A549 (cell line): ENCODE results near the gene RHOF. TPM values are rescaled to one million over a fixed set of nuclear protein-coding genes. Genes with fewer than 3 reads are reported as not detected.

Experiments
- ATAC-seq, 2 experiments: fragments of 200-7000 bp in 1 of 2; fragments of >200 bp in 1 of 2; cut with Nextera tagmentation in 1 of 2; cut with Tn5 transposase in 1 of 2; 3 replicates each; pipeline versions ENCODE4 v1.8.0 to v1.9.1; 2018 to 2020; ENCODE audit warnings: mild to moderate bottlenecking in 1 of 2, moderate library complexity in 1 of 2
- CTCF ChIA-PET: fragments of 300-600 bp; sonication (Branson Sonifier 250); formaldehyde crosslinking; extraction: SDS; loops from one replicate; lab custom pipeline; 2021; ENCODE audit warnings: antibody characterized with exemption, inconsistent platforms; lab: Yijun Ruan, JAX
- POLR2A ChIA-PET: fragments of 350-600 bp; formaldehyde crosslinking; extraction: SDS; loops from one replicate; lab custom pipeline; 2021; ENCODE audit warnings: antibody characterized with exemption, inconsistent platforms; lab: Yijun Ruan, JAX
- DNase-seq, 2 experiments: peaks; one replicate each; pipeline versions ENCODE4 v3.0.0 to v3.0.0-alpha.2; 2011 to 2016; ENCODE audit warnings: low read depth in 1 of 2, low spot score in 1 of 2
- FAIRE-seq: peaks from 2 replicates; lab custom pipeline; 2011; peaks lifted over from hg19 to GRCh38; lab: Jason Lieb, UNC
- H3K27ac ChIP-seq, 2 experiments: fragments of >200 bp; sonication (Bioruptor Twin); formaldehyde crosslinking; 3 replicates each; pipeline ENCODE4 v1.5.1; 2016 to 2017
- H3K4me1 ChIP-seq: fragments of >200 bp; sonication (Bioruptor Twin); formaldehyde crosslinking; 3 replicates; pipeline ENCODE4 v1.6.1; 2016
- H3K4me2 ChIP-seq: fragments of >200 bp; sonication (Bioruptor Twin); formaldehyde crosslinking; 3 replicates; pipeline ENCODE4 v1.6.1; 2016
- H3K4me3 ChIP-seq: fragments of >200 bp; sonication (Bioruptor Twin); formaldehyde crosslinking; 3 replicates; pipeline ENCODE4 v1.5.1; 2016
- H3K9me3 ChIP-seq: fragments of >200 bp; sonication (Bioruptor Twin); formaldehyde crosslinking; 3 replicates; pipeline ENCODE4 v1.6.1; 2016
- ATOH8 ChIP-seq: fragments of 250-450 bp; sonication (Bioruptor Pico); IDR thresholded peaks from 2 replicates; pipeline ENCODE4 v1.5.0; 2020; ENCODE audit warnings: low read depth, mild to moderate bottlenecking, moderate library complexity
- CTCF ChIP-seq: fragments of >200 bp; sonication (Bioruptor Twin); formaldehyde crosslinking; IDR thresholded peaks from 3 replicates; pipeline ENCODE4 v1.5.1; 2016
- E2F6 ChIP-seq: IDR thresholded peaks from 2 replicates; pipeline ENCODE4 v1.6.1; 2012; ENCODE audit warnings: low read depth, borderline replicate concordance
- EHF ChIP-seq: fragments of 250-450 bp; sonication (Bioruptor Pico); IDR thresholded peaks from 2 replicates; pipeline ENCODE4 v1.5.0; 2020; ENCODE audit warnings: mild to moderate bottlenecking
- EHMT2 ChIP-seq: fragments of 200-600 bp; sonication (generic); IDR thresholded peaks from 2 replicates; pipeline ENCODE4 v1.6.1; 2016; ENCODE audit warnings: antibody characterized with exemption, low read depth, mild to moderate bottlenecking, moderate library complexity
- HOXB13 ChIP-seq: fragments of 250-450 bp; sonication (Bioruptor Pico); IDR thresholded peaks from 2 replicates; pipeline ENCODE4 v1.5.0; 2020; ENCODE audit warnings: low read depth, mild to moderate bottlenecking, moderate library complexity
- HOXB5 ChIP-seq: fragments of 250-450 bp; sonication (Bioruptor Pico); IDR thresholded peaks from 2 replicates; pipeline ENCODE4 v1.5.0; 2020; ENCODE audit warnings: mild to moderate bottlenecking, moderate library complexity
- JUN ChIP-seq, 2 experiments: fragments of >200 bp; sonication (Bioruptor Twin); formaldehyde crosslinking; IDR thresholded peaks; 2 replicates in 1 of 2; 3 replicates in 1 of 2; pipeline ENCODE4 v1.6.1; 2016 to 2017
- JUNB ChIP-seq: fragments of >200 bp; sonication (Bioruptor Twin); formaldehyde crosslinking; IDR thresholded peaks from 2 replicates; pipeline ENCODE4 v1.6.1; 2016
- KDM5A ChIP-seq: fragments of 200-600 bp; sonication (generic); IDR thresholded peaks from 2 replicates; pipeline ENCODE4 v1.6.1; 2016; ENCODE audit warnings: antibody characterized with exemption, mild to moderate bottlenecking
- MAX ChIP-seq: IDR thresholded peaks from 2 replicates; pipeline ENCODE4 v1.6.1; 2012
- MAZ ChIP-seq: fragments of 150-350 bp; IDR thresholded peaks from 2 replicates; pipeline ENCODE4 v1.6.1; 2014; ENCODE audit warnings: antibody characterized with exemption, low read depth, low read length, borderline replicate concordance
- PHF8 ChIP-seq: fragments of 200-600 bp; sonication (generic); IDR thresholded peaks from 2 replicates; pipeline ENCODE4 v1.6.1; 2016; ENCODE audit warnings: low read depth, mild to moderate bottlenecking, antibody characterized with exemption, moderate library complexity, borderline replicate concordance
- POLR2A ChIP-seq: IDR thresholded peaks from 2 replicates; pipeline ENCODE4 v1.6.1; 2012; ENCODE audit warnings: mild to moderate bottlenecking, low read length
- POLR2AphosphoS2 ChIP-seq: conservative IDR thresholded peaks from 2 replicates; pipeline ENCODE4 v1.6.1; 2012; ENCODE audit warnings: low read length, improper control_type of control experiment, inconsistent platforms
- RAD21 ChIP-seq, 2 experiments: fragments of >200 bp in 1 of 2; sonication (Bioruptor Twin) in 1 of 2; formaldehyde crosslinking in 1 of 2; IDR thresholded peaks in 1 of 2; conservative IDR thresholded peaks in 1 of 2; 2 replicates in 1 of 2; 3 replicates in 1 of 2; pipeline ENCODE4 v1.6.1; 2012 to 2018; ENCODE audit warnings: inconsistent platforms in 1 of 2
- RCOR1 ChIP-seq: fragments of 150-350 bp; IDR thresholded peaks from 2 replicates; pipeline ENCODE4 v1.6.1; 2014; ENCODE audit warnings: antibody characterized with exemption, low read length, low read depth
- REST ChIP-seq: fragments of 200-600 bp; sonication (generic); IDR thresholded peaks from 2 replicates; pipeline ENCODE4 v1.6.1; 2016; ENCODE audit warnings: antibody characterized with exemption, mild to moderate bottlenecking, moderate library complexity
- RNF2 ChIP-seq: fragments of 200-600 bp; sonication (generic); IDR thresholded peaks from 2 replicates; pipeline ENCODE4 v1.6.1; 2016; ENCODE audit warnings: low read depth, mild to moderate bottlenecking, antibody characterized with exemption, moderate library complexity, borderline replicate concordance
- SMC3 ChIP-seq: fragments of >200 bp; sonication (Bioruptor Twin); formaldehyde crosslinking; IDR thresholded peaks from 3 replicates; pipeline ENCODE4 v1.6.1; 2018; ENCODE audit warnings: inconsistent platforms
- TP53 ChIP-seq: fragments of 250-450 bp; sonication (Bioruptor Pico); IDR thresholded peaks from 2 replicates; pipeline ENCODE4 v1.5.0; 2021; ENCODE audit warnings: mild to moderate bottlenecking, moderate library complexity
- USF2 ChIP-seq: fragments of 450-650 bp; IDR thresholded peaks from 2 replicates; pipeline ENCODE4 v1.6.1; 2014; ENCODE audit warnings: antibody characterized with exemption
- WGBS: methylation state at CpG from one replicate; pipeline ENCODE4 v1.1.6; 2017; ENCODE audit errors: missing lambda C conversion rate; 5-methylcytosine and 5-hydroxymethylcytosine counted together
- polyA plus RNA-seq, 4 experiments: library from polyadenylated mRNA; depleted of rRNA in 3 of 4; stranded (reverse); fragments of >200 nt; fragmentation: RNase III in 1 of 4; extraction: RNeasy Plus Mini Kit Qiagen cat#74134 plus additional on column Dnase treatment in 1 of 4; gene quantifications; 2 replicates in 3 of 4; 3 replicates in 1 of 4; pipeline ENCODE4 v1.2.3, GENCODE V29; 2011 to 2017

The RHOF gene
- polyA plus RNA-seq, 2 of the 4 experiments (the other 2 are of a cell fraction): 47.1 to 52.3 TPM

- 0 out of 5 replicates have a peak, but pooled peaks of 1 of the 2 experiments have one; percentile 54 for TF ChIP-seq JUN (IDR thresholded peaks at IDR 0.05)
- TF ChIP-seq EHMT2: no peak
- TF ChIP-seq RCOR1: peak; percentile 97
- TF ChIP-seq HOXB13 (CRISPR knock-in tag): no peak
- no peak for TF ChIP-seq EHF (CRISPR knock-in tag)
- no peak for TF ChIP-seq POLR2A
- TF ChIP-seq HOXB5 (CRISPR knock-in tag): no peak
- no peak for TF ChIP-seq USF2
- TF ChIP-seq PHF8: no peak
- TF ChIP-seq JUNB: no peak
- TF ChIP-seq E2F6: no peak
Measured at GRCh38 chr12:121812320-121812871, 18.9 kb upstream of the RHOF start (continued).

- ATAC-seq: peak; percentile 81 to 89
- WGBS: 8% methylated on average over 25 of the region's 46 CpGs
- POLR2A ChIA-PET: interaction anchor here (0.9 to 2.9 kb wide), 7 partner anchors 9 to 125 kb away, joined by 3 to 43 read pairs (median 5); partner anchors contain the start of genes PSMD9, RHOF and SETD1B
- peaks cover 39% of the 10 kb centered on the region for H3K4me1 ChIP-seq
- H3K27ac ChIP-seq: peak overlapping the region; percentile 74 to 85
- peak; percentile 70 to 72 for DNase-seq
- H3K4me2 ChIP-seq: peak overlapping the region; percentile 97
- peak overlapping the region; percentile 53 for H3K4me3 ChIP-seq
- H3K9me3 ChIP-seq: no peaks in the 10 kb centered on the region
- no peak for TF ChIP-seq ATOH8 (CRISPR knock-in tag)
- TF ChIP-seq KDM5A: peak; percentile 81; the same call in 1 of the 2 replicates
- no peak for TF ChIP-seq REST
- TF ChIP-seq PHF8: no peak
- peak; percentile 54 to 92; a peak in 4 of 5 replicates for TF ChIP-seq RAD21 (conservative IDR thresholded peaks at IDR 0.05 in 1 of 2, IDR thresholded peaks at IDR 0.05 in 1 of 2)
- TF ChIP-seq CTCF: peak; percentile 97
- TF ChIP-seq SMC3: peak; percentile 89
- peak; percentile 40; the same call in 1 of the 2 replicates for TF ChIP-seq E2F6
- TF ChIP-seq HOXB5 (CRISPR knock-in tag): no peak
- peak in 1 of 2 experiments; percentile 58; a peak in 2 of 5 replicates for TF ChIP-seq JUN (IDR thresholded peaks at IDR 0.05)
- TF ChIP-seq MAX: peak; percentile 27
- TF ChIP-seq POLR2AphosphoS2: no peak
- TF ChIP-seq MAZ: peak; percentile 80
- no peak; the same call in 1 of the 2 replicates for TF ChIP-seq TP53 (CRISPR knock-in tag)
- TF ChIP-seq RNF2: 0 out of 2 replicates have a peak, but pooled peaks have one; percentile 47
- FAIRE-seq: no peak
- CTCF ChIA-PET: interaction anchor here (0.6 to 72.2 kb wide), 33 partner anchors 1 to 509 kb away, joined by 3 to 2657 read pairs (median 3); partner anchors contain the start of genes PSMD9, RHOF and SETD1B
Measured at GRCh38 chr12:121811434-121812319, 18.2 kb upstream of the RHOF start.
